A673 (cell line): ENCODE results near the gene CRYGC. TPM values are rescaled to one million over a fixed set of nuclear protein-coding genes. Genes with fewer than 3 reads are reported as not detected.
"Not testable (repeated sequence)": the region's sequence is repeated elsewhere in the genome, so short reads cannot be mapped to it uniquely, and the experiment has no call there.

Experiments
- BruUV-seq: library from RNA; stranded (reverse); fragments of 400-500 nt; replicated peaks from 2 replicates; lab custom pipeline; 2021; lab: Mats Ljungman, UMichigan
- CTCF ChIA-PET: fragments of 300-600 bp; sonication (Branson Sonifier 250); formaldehyde crosslinking; loops from one replicate; lab custom pipeline; 2022; ENCODE audit warnings: antibody characterized with exemption; lab: Charles Lee
- POLR2A ChIA-PET: fragments of 300-600 bp; sonication (Branson Sonifier 250); formaldehyde crosslinking; loops from one replicate; lab custom pipeline; 2022; ENCODE audit warnings: antibody characterized with exemption; ENCODE audit not compliant: low non-redundant PET; lab: Charles Lee
- DNase-seq: peaks from one replicate; pipeline ENCODE4 v3.0.0-alpha.2; 2015; ENCODE audit warnings: low spot score
- H3K27ac ChIP-seq: fragments of 200-600 bp; sonication (generic); 2 replicates; pipeline ENCODE4 v1.5.1; 2016; ENCODE audit warnings: mixed run types, low read depth, mild to moderate bottlenecking, mixed read lengths, antibody characterized with exemption, low read length; ENCODE audit not compliant: poor library complexity, severe bottlenecking
- H3K27me3 ChIP-seq: fragments of 200-600 bp; sonication (generic); replicated peaks from 2 replicates; pipeline ENCODE4 v1.6.1; 2017; ENCODE audit warnings: mixed run types, low read depth, mild to moderate bottlenecking, mixed read lengths, antibody characterized with exemption, low read length; ENCODE audit not compliant: insufficient read depth, poor library complexity
- H3K36me3 ChIP-seq: fragments of 200-600 bp; sonication (generic); 2 replicates; pipeline ENCODE4 v1.6.1; 2016; ENCODE audit warnings: mixed run types, mild to moderate bottlenecking, mixed read lengths, antibody characterized with exemption, low read length; ENCODE audit not compliant: insufficient read depth, poor library complexity, severe bottlenecking
- H3K4me1 ChIP-seq: fragments of 200-600 bp; sonication (generic); 2 replicates; pipeline ENCODE4 v1.6.1; 2017; ENCODE audit warnings: mixed run types, mild to moderate bottlenecking, mixed read lengths, antibody characterized with exemption, low read length; ENCODE audit not compliant: insufficient read depth, poor library complexity, severe bottlenecking
- H3K4me3 ChIP-seq: fragments of 200-600 bp; sonication (generic); 2 replicates; pipeline ENCODE4 v1.5.1; 2016; ENCODE audit warnings: low read depth, mixed run types, mild to moderate bottlenecking, mixed read lengths, low read length; ENCODE audit not compliant: poor library complexity, severe bottlenecking
- H3K9me3 ChIP-seq: fragments of 200-600 bp; sonication (generic); 2 replicates; pipeline ENCODE4 v1.6.1; 2016; ENCODE audit warnings: mixed run types, low read depth, mild to moderate bottlenecking, mixed read lengths, antibody characterized with exemption, low read length; ENCODE audit not compliant: poor library complexity, severe bottlenecking
- EZH2 ChIP-seq: fragments of 200-600 bp; sonication (generic); IDR thresholded peaks from 2 replicates; pipeline ENCODE4 v1.6.1; 2017; ENCODE audit warnings: borderline replicate concordance, low read depth, mild to moderate bottlenecking, mixed read lengths, antibody characterized with exemption, low read length; ENCODE audit not compliant: poor library complexity, severe bottlenecking
- intact Hi-C: fragments of 100-400 bp; cut with micrococcal nuclease; formaldehyde crosslinking; loops from one replicate; pipeline ENCODE4 v1.10.0; 2022; ENCODE audit not compliant: unreplicated experiment
- total RNA-seq: library from RNA; stranded (reverse); gene quantifications from 2 replicates; pipeline ENCODE4 v1.2.3, GENCODE V29; 2021
- TF ChIP-seq, protein P1 (sequence below): fragments of 300-800, 200-600 bp; sonication (generic); conservative IDR thresholded peaks from 2 replicates; pipeline ENCODE4 v1.5.1; 2017; ENCODE audit warnings: low read depth, mild to moderate bottlenecking, antibody characterized with exemption, low read length, moderate library complexity, mixed read lengths

CRYGC gene
- total RNA-seq, 1 experiment from 2014 or later = not detected

DNA sequence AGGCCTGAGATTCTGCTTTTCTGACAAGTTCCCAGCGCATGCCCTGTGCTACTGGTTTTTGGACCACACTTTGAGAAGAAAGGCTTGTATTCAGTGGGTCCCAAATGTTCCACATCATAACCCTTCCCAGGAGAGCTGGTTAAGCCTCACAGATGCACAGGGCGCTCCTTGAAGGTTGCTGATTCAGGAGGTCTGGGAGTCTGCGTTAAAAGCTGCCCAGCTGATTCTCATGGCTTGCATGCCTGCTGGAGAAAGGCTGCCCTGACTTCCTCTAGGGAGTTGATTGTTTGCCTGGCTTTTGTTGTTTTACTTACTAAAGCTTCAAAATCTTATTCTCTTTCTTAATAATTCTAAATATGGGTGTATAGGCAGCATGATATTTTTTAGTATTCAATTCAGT lies 26.0 kb downstream of the CRYGC start:
- no peak for TF ChIP-seq EZH2
- TF ChIP-seq, protein P1, sequence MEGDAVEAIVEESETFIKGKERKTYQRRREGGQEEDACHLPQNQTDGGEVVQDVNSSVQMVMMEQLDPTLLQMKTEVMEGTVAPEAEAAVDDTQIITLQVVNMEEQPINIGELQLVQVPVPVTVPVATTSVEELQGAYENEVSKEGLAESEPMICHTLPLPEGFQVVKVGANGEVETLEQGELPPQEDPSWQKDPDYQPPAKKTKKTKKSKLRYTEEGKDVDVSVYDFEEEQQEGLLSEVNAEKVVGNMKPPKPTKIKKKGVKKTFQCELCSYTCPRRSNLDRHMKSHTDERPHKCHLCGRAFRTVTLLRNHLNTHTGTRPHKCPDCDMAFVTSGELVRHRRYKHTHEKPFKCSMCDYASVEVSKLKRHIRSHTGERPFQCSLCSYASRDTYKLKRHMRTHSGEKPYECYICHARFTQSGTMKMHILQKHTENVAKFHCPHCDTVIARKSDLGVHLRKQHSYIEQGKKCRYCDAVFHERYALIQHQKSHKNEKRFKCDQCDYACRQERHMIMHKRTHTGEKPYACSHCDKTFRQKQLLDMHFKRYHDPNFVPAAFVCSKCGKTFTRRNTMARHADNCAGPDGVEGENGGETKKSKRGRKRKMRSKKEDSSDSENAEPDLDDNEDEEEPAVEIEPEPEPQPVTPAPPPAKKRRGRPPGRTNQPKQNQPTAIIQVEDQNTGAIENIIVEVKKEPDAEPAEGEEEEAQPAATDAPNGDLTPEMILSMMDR = no peak
- Histone ChIP-seq H3K4me1 (no peaks in the 10 kb centered on the region), H3K9me3 (no peaks in the 10 kb centered on the region), H3K27me3 (no peaks in the 10 kb centered on the region), H3K27ac (no peak overlapping the region), H3K4me3 (no peak overlapping the region), H3K36me3 (no peaks in the 10 kb centered on the region)
- intact Hi-C loops = no loop called here
- no peak for DNase-seq
- ChIA-PET POLR2A (interaction anchor here (0.5 kb wide), 1 partner anchor 194 kb away, joined by 3 read pairs; no protein-coding TSS in a partner anchor), CTCF (interaction anchor here (0.7 kb wide), 1 partner anchor 39 kb away, joined by 7 read pairs; no protein-coding TSS in a partner anchor)
- BruUV-seq = no TSS peak

DNA sequence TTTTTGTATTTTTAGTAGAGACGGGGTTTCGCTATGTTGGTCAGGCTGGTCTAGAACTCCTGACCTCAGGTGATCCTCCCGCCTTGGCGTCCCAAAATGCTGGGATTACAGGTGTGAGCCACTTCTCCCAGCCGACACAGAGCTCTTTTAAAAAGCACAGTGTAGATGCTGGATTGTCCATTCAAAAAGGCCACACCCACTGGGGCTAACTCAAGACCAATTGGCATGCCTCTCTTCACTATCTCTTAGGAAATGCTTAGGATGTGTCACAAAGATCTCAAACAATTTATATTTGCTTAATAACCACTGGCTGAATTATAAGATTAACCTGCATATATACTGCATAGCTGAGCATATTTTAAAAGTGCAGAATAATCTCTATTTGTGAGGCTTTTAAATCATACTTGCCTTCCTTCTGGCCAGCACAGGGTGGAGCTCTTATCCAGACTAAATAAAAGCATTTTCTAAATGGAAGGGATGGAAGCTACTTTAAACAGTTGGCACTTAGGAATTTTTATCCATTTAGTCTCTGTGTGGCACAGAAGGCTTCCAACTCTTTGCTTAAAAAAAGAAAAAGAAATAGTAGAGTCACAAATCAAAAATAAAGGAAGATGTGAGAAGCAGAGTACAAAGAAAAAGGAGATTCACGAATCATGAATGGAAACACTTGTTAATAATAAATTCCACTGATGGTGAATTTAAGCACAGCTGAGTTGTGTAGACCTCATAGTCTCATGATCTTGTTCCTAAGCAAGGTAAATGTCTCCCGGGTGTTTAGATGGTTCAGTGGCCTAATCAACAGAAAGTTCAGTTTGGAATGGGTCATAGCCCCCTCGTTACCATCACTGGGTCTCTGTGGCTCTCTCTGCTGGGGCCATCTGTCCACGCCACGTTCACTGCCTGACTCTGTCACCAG lies 27.7 kb downstream of the CRYGC start:
- no peak for TF ChIP-seq EZH2
- TF ChIP-seq, protein P1 = peak; percentile 53

DNA sequence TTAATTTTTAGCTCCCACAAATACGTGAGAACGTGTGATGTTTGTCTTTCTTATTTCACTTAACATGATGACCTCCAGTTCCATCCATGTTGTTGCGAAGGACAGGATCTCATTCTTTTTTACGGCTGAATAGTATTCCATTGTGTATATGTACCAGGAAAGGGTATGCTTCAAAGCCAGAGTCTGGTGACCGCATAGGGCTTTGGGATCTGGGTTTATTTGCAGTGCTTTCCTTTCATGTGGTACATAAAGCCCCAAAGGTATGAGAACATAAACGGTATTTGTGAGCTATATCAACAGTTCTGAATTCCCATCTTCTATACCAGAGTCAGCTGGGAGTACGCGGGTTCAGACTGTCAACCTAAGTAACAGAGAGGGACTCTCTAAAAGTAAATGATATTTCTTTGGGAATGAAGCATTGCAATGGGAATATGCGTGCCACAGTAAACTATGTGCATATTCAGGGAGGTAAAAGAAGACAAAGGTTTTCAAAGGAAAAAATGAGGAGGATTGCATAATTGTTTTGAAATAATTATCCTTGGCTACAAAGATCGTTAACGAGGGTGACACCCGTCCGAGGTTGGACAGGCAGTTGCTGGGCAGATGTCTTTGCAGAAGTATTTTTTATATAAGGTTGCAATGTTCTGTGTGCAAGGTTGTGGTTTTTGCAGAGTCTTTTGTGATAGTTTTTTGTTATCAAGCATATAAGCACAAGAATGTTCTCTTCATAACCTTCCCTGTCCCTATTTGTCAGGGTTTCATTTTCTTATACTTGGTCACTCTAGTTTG lies 29.8 kb downstream of the CRYGC start:
- intact Hi-C loops = no loop called here
- no peak for DNase-seq
- Histone ChIP-seq H3K27me3 (no peaks in the 10 kb centered on the region), H3K4me3 (no peak overlapping the region), H3K4me1 (no peaks in the 10 kb centered on the region), H3K27ac (no peak overlapping the region), H3K36me3 (no peaks in the 10 kb centered on the region), H3K9me3 (no peaks in the 10 kb centered on the region)
- POLR2A ChIA-PET = no interaction called here
- TF ChIP-seq, protein P1 = no peak
- TF ChIP-seq EZH2 = no peak
- BruUV-seq = no TSS peak
- CTCF ChIA-PET = no interaction called here

More for the DNA sequence above, 27.7 kb downstream of the CRYGC start:
- intact Hi-C loops = no loop called here
- H3K4me1 ChIP-seq = no peaks in the 10 kb centered on the region
- H3K9me3 ChIP-seq = no peaks in the 10 kb centered on the region
- no peak overlapping the region for H3K4me3 ChIP-seq
- peak; percentile 7 for DNase-seq
- no peaks in the 10 kb centered on the region for H3K36me3 ChIP-seq
- no TSS peak for BruUV-seq
- no peak overlapping the region for H3K27ac ChIP-seq
- POLR2A ChIA-PET = interaction anchor here (0.6 kb wide), 1 partner anchor 270 kb away, joined by 3 read pairs; no protein-coding TSS in a partner anchor
- CTCF ChIA-PET = interaction anchor here (0.6 to 1.5 kb wide), 3 partner anchors 152 to 167 kb away, joined by 3 to 5 read pairs (median 4); partner anchors contain the start of gene IDH1
- H3K27me3 ChIP-seq = no peaks in the 10 kb centered on the region

DNA sequence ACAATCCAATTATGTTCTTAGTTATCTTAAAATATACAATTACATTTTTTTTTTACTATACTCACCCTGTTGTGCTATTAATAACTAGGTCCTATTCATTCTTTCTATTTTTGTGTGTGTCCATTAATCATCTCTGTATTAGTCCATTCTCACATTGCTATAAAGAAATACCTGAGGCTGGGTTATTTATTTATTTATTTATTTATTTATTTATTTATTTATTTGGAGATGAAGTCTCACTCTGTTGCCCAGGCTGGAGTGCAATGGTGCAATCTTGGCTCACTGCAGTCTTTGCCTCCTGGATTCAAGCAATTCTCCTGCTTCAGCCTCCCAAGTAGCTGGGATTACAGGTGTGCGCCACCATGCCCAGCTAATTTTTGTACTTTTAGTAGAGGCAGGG lies 30.9 kb downstream of the CRYGC start:
- POLR2A ChIA-PET, H3K27me3 ChIP-seq, H3K9me3 ChIP-seq, H3K4me3 ChIP-seq, H3K27ac ChIP-seq, BruUV-seq, DNase-seq, H3K4me1 ChIP-seq, intact Hi-C loops, H3K36me3 ChIP-seq, CTCF ChIA-PET: not testable (repeated sequence)
